Measurements from ENCODE around the gene LIN28A.
"Not testable (repeated sequence)": the region's sequence is repeated elsewhere in the genome, so short reads cannot be mapped to it uniquely, and the experiment has no call there.

Gene LIN28A

DNA sequence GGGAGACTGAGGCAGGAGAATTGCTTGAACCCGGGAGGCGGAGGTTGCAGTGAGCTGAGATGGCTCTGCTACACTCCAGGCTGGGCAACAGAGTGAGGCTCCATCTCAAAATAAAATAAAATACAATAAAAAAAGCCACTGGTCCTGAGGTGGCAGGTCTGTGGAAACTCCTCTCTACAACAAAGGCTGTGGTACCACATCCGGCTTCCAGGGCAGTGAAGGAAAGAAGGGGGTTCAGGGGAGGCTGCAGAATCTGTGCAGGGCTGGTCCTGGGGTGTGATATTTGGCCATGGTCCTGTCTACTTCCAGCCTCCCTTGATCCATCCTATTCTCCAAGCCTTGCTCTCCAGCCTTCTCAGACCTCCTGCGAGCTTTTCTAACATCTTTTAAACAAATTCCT lies 37.3 kb upstream of the LIN28A start:
- no peaks in the 10 kb centered on the region for H3K36me3 ChIP-seq
- TF ChIP-seq, protein P1, sequence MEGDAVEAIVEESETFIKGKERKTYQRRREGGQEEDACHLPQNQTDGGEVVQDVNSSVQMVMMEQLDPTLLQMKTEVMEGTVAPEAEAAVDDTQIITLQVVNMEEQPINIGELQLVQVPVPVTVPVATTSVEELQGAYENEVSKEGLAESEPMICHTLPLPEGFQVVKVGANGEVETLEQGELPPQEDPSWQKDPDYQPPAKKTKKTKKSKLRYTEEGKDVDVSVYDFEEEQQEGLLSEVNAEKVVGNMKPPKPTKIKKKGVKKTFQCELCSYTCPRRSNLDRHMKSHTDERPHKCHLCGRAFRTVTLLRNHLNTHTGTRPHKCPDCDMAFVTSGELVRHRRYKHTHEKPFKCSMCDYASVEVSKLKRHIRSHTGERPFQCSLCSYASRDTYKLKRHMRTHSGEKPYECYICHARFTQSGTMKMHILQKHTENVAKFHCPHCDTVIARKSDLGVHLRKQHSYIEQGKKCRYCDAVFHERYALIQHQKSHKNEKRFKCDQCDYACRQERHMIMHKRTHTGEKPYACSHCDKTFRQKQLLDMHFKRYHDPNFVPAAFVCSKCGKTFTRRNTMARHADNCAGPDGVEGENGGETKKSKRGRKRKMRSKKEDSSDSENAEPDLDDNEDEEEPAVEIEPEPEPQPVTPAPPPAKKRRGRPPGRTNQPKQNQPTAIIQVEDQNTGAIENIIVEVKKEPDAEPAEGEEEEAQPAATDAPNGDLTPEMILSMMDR (IDR thresholded peaks at IDR 0.05): no peak
- peaks cover 15% of the 10 kb centered on the region for H3K27me3 ChIP-seq
- H3K27ac ChIP-seq: no peak overlapping the region
- H3K9me3 ChIP-seq: no peaks in the 10 kb centered on the region
- no peak overlapping the region for H3K4me3 ChIP-seq (ENCODE audit: low read depth in 1 of 2, low read length in 1 of 2)
- peaks cover 4 to 22% of the 10 kb centered on the region in 2 experiments for H3K4me1 ChIP-seq (ENCODE audit: control insufficient read depth in 1 of 2, insufficient read depth in 1 of 2, low read depth in 1 of 2, low read length in 1 of 2)

- H3K4me3 ChIP-seq (ENCODE audit: low read depth in 1 of 2, low read length in 1 of 2): no peak overlapping the region
- no peaks in the 10 kb centered on the region for H3K9me3 ChIP-seq
- TF ChIP-seq, protein P1 (IDR thresholded peaks at IDR 0.05): no peak
- no peak overlapping the region for H3K27ac ChIP-seq
- no peaks in the 10 kb centered on the region for H3K36me3 ChIP-seq
- H3K4me1 ChIP-seq (ENCODE audit: control insufficient read depth in 1 of 2, insufficient read depth in 1 of 2, low read depth in 1 of 2, low read length in 1 of 2): peaks cover 4 to 22% of the 10 kb centered on the region in 2 experiments
- peaks cover 19% of the 10 kb centered on the region for H3K27me3 ChIP-seq
Measured at GRCh38 chr1:26373789-26374188, 36.8 kb upstream of the LIN28A start.

DNA sequence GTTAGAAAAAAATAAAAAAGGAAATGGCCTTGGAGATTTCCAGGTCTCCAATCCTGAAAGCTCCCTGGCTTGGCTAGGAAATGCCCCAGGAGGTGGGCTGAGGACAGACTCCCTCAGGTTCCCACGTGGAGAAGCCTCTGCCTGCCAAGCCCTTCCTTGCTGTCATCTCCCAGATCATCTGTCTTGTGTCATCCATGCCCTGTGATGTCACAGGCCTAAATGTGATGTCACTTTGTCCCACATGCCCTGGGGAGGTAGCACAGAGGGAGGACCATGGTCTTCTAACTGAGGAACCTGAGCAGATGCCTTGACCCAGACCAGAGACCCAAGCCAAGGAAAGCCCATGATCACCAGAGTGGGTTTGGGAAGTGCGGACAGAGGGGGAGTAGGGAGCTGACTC lies 36.3 kb upstream of the LIN28A start:
- H3K4me1 ChIP-seq (ENCODE audit: control insufficient read depth in 1 of 2, insufficient read depth in 1 of 2, low read depth in 1 of 2, low read length in 1 of 2): peaks cover 4 to 22% of the 10 kb centered on the region in 2 experiments
- not testable (repeated sequence) for H3K36me3 ChIP-seq; H3K27ac ChIP-seq; H3K4me3 ChIP-seq (ENCODE audit: low read depth in 1 of 2, low read length in 1 of 2); H3K9me3 ChIP-seq
- peaks cover 19% of the 10 kb centered on the region for H3K27me3 ChIP-seq

GRCh38 chr1:26375081-26375480 lies 35.5 kb upstream of the LIN28A start:
- H3K9me3 ChIP-seq: no peaks in the 10 kb centered on the region
- H3K36me3 ChIP-seq: no peaks in the 10 kb centered on the region
- H3K27me3 ChIP-seq: peaks cover 19% of the 10 kb centered on the region
- H3K4me1 ChIP-seq (ENCODE audit: control insufficient read depth in 1 of 2, insufficient read depth in 1 of 2, low read depth in 1 of 2, low read length in 1 of 2): peaks cover 4 to 19% of the 10 kb centered on the region in 2 experiments
- H3K4me3 ChIP-seq (ENCODE audit: low read depth in 1 of 2, low read length in 1 of 2): no peak overlapping the region
- TF ChIP-seq, protein P1 (IDR thresholded peaks at IDR 0.05): no peak
- H3K27ac ChIP-seq: no peak overlapping the region

- peaks cover 0 to 10% of the 10 kb centered on the region in 2 experiments for H3K4me1 ChIP-seq (ENCODE audit: control insufficient read depth in 1 of 2, insufficient read depth in 1 of 2, low read depth in 1 of 2, low read length in 1 of 2)
Measured at GRCh38 chr1:26376050-26376449, 34.6 kb upstream of the LIN28A start.

GRCh38 chr1:26378088-26378878 lies 32.3 kb upstream of the LIN28A start:
- H3K4me3 ChIP-seq (ENCODE audit: low read depth in 1 of 2, low read length in 1 of 2): no peak overlapping the region
- peaks cover 13% of the 10 kb centered on the region for H3K27me3 ChIP-seq
- TF ChIP-seq, protein P1 (IDR thresholded peaks at IDR 0.05): no peak
- no peaks in the 10 kb centered on the region for H3K36me3 ChIP-seq
- H3K4me1 ChIP-seq (ENCODE audit: control insufficient read depth in 1 of 2, insufficient read depth in 1 of 2, low read depth in 1 of 2, low read length in 1 of 2): peaks cover 0 to 5% of the 10 kb centered on the region in 2 experiments
- no peaks in the 10 kb centered on the region for H3K9me3 ChIP-seq
- no peak overlapping the region for H3K27ac ChIP-seq

More at GRCh38 chr1:26376050-26376449, 34.6 kb upstream of the LIN28A start:
- Histone ChIP-seq H3K36me3 (no peaks in the 10 kb centered on the region), H3K9me3 (no peaks in the 10 kb centered on the region), H3K27ac (no peak overlapping the region), H3K27me3 (peaks cover 19% of the 10 kb centered on the region), H3K4me3 (ENCODE audit: low read depth in 1 of 2, low read length in 1 of 2) (no peak overlapping the region)
- TF ChIP-seq, protein P1 (IDR thresholded peaks at IDR 0.05): no peak

All from neutrophil (primary cell).